Astrocyte (in vitro differentiated cells and primary cell): Measurements from ENCODE around the gene PAGR1.

Source experiments
- CTCF ChIP-seq: IDR thresholded peaks from 2 replicates; pipeline ENCODE4 v1.5.1; 2011; ENCODE audit warnings: low read depth, mild to moderate bottlenecking, inconsistent platforms, low read length, moderate library complexity; ENCODE audit not compliant: insufficient read depth
- EZH2 ChIP-seq: IDR thresholded peaks from 2 replicates; pipeline ENCODE4 v1.6.1; 2012; ENCODE audit warnings: mild to moderate bottlenecking, low read length, inconsistent platforms; ENCODE audit not compliant: insufficient read depth

GRCh38 chr16:29835926-29836325 lies 20.0 kb downstream of the PAGR1 start:
- no peak for TF ChIP-seq EZH2
- no peak for TF ChIP-seq CTCF
